IPS-15b (cell line): Measurements from ENCODE around the gene ANKRD29.
A peak's percentile ranks its signal among the peaks of the same experiment; 100 is the strongest.

ENCODE experiments used
- H3K27me3 ChIP-seq: one replicate; pipeline ENCODE4 v1.6.1; 2013; ENCODE audit warnings: low read length; ENCODE audit not compliant: control insufficient read depth, insufficient read depth
- H3K36me3 ChIP-seq: one replicate; pipeline ENCODE4 v1.6.1; 2013; ENCODE audit warnings: low read length; ENCODE audit not compliant: control insufficient read depth, insufficient read depth
- H3K4me1 ChIP-seq: one replicate; pipeline ENCODE4 v1.6.1; 2013; ENCODE audit warnings: mild to moderate bottlenecking, low read length; ENCODE audit not compliant: control insufficient read depth, insufficient read depth
- H3K4me3 ChIP-seq: one replicate; pipeline ENCODE4 v1.5.1; 2013; ENCODE audit warnings: low read depth, low read length
- H3K9ac ChIP-seq: one replicate; pipeline ENCODE4 v1.6.1; 2013; ENCODE audit warnings: low read depth, mild to moderate bottlenecking, low read length
- H3K9me3 ChIP-seq: one replicate; pipeline ENCODE4 v1.6.1; 2013; ENCODE audit warnings: mild to moderate bottlenecking, low read length; ENCODE audit not compliant: control insufficient read depth, insufficient read depth

Gene ANKRD29

DNA sequence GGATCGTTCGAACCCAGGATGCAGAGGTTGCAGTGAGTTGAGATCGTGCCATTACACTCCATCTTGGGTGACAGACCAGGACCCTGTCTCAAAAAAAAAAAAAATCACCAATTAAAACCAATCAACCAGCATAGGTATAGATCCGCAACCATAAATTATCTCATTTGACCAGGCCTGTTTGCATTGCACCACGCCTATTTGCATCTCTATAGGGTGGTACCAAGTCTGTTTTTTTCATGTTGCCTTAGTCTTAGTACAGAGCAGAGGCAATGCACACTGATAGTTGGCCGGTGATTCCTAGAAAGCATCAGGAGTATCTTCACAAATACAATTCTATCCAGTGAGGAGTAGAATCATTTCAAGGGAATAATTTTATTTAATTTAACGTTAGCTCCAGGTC is 67.1 kb downstream of the ANKRD29 start:
- no peaks in the 10 kb centered on the region for H3K9me3 ChIP-seq

DNA sequence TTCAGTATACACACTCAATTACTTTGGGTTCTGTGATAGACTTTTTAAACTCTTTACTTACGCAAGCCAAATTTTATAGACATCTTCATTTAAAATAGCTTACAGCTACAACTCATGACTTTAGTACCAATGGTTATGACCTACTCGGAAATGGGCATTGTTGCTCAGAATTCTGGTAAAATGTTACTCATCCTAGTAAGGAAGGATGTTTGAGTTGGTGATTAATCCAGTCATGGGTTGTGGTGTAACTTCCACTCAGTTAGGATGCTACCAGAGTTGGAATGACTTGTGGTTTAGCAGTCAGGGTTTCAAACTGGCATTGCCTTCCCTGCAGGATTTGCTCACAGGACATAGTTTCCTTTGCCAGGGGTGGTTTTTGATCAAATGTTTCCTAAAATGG is 69.0 kb downstream of the ANKRD29 start:
- Histone ChIP-seq H3K9ac (no peak overlapping the region), H3K4me1 (no peaks in the 10 kb centered on the region), H3K27me3 (no peaks in the 10 kb centered on the region), H3K36me3 (no peaks in the 10 kb centered on the region), H3K9me3 (no peaks in the 10 kb centered on the region), H3K4me3 (no peak overlapping the region)

More for the DNA sequence above, 67.1 kb downstream of the ANKRD29 start:
- Histone ChIP-seq H3K4me1 (no peaks in the 10 kb centered on the region), H3K4me3 (no peak overlapping the region), H3K9ac (no peak overlapping the region), H3K36me3 (no peaks in the 10 kb centered on the region), H3K27me3 (no peaks in the 10 kb centered on the region)

DNA sequence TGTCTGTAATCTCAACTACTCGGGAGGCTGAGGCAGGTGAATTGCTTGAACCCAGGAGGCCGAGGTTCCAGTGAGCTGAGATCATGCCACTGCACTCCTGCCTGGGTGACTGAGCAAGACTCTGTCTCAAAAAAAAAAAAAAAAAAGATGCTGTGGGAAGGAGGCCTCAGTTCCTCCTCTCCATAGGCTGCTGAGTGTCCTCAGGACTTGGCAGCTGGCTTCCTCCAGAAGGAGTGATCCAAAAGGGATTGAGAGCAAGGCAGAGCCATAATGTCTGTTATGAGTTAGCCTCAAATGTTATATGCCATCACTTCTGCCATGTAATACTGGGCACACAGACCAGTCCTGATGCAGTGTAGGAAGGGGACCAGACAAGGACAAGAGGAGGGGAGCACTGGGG is 69.8 kb downstream of the ANKRD29 start:
- Histone ChIP-seq H3K27me3 (no peaks in the 10 kb centered on the region), H3K4me1 (no peaks in the 10 kb centered on the region), H3K36me3 (no peaks in the 10 kb centered on the region), H3K9ac (no peak overlapping the region), H3K9me3 (no peaks in the 10 kb centered on the region), H3K4me3 (no peak overlapping the region)

DNA sequence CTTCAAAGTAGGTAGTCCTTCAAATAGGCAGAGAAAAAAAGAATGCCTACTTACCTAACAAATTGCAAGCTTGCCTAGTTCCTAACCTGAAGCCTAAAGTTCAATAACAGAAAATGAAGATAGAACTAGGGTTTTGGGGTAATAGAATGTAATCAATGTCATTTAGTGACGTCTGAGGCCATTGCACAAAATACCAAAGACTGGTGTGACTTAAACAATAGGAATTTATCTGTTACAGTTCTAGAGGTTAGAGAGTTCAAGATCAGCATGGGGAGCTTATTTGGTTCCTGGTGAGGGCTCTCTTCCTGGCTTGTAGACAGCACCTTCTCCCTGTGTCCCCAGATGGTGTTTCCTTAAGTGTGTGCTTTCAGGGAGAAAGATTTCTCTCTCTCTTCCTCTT is 71.7 kb downstream of the ANKRD29 start:
- no peak overlapping the region for H3K9ac ChIP-seq
- no peak overlapping the region for H3K4me3 ChIP-seq
- no peaks in the 10 kb centered on the region for H3K9me3 ChIP-seq
- no peaks in the 10 kb centered on the region for H3K36me3 ChIP-seq
- peaks cover 3% of the 10 kb centered on the region for H3K27me3 ChIP-seq
- H3K4me1 ChIP-seq: no peaks in the 10 kb centered on the region

DNA sequence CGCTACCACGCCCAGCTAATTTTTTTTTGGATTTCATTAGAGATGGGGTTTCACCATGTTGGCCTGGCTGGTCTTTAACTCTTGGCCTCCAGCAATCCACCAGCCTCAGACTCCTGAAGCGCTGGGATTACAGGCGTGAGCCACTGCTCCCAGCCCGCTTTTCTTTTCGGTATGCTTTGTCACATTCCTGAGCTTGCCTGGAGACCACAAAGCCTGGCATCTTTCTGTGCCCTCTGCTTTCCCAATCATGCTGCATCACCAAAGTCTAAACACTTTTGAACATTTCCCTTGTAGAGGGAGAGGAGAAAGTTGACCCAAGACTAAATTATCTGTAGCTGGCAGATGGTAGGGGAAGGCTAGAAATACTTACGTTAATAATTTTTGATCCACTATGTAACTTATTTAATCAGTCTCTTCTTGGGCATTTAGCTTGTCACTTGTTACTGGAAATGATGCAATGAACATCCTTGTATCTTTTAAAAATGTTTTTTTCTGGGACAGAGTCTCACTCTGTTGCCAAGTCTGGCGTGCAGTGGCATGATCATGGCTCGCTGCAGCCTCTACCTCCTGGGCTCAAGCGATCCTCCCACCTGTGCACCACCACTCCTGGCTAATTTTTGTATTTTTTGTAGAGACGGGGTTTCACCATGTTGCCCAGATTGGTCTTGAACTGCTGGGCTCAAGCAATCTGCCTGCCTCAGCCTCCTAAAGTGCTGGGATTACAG is 73.7 kb downstream of the ANKRD29 start:
- Histone ChIP-seq H3K36me3 (no peaks in the 10 kb centered on the region), H3K4me3 (no peak overlapping the region), H3K4me1 (no peaks in the 10 kb centered on the region)

DNA sequence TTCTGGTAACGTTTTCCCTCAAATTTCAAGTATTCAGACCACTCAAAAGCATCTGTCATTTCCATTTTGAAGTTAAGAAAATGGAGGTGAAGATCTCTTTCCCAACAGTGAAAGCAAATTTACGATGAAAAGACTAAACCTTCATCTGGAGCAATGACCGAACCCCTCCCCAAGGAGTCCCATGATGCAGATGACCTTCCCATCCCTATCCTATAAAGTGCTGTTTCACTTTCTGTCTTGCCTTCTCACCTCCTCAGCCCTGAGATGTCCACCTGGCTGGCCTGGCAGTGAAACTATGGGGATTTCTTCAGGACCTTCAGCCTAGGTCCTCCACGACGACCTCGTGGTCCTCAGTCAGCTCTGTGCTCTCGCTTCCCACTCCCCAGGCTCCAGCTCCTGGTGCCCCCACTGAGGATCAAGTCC is 75.5 kb downstream of the ANKRD29 start:
- no peaks in the 10 kb centered on the region for H3K9me3 ChIP-seq
- H3K4me1 ChIP-seq: no peaks in the 10 kb centered on the region
- H3K4me3 ChIP-seq: peak overlapping the region; percentile 3
- H3K9ac ChIP-seq: peak overlapping the region; percentile 29
- peaks cover 3% of the 10 kb centered on the region for H3K27me3 ChIP-seq
- no peaks in the 10 kb centered on the region for H3K36me3 ChIP-seq

More for the DNA sequence above, 73.7 kb downstream of the ANKRD29 start:
- Histone ChIP-seq H3K27me3 (peaks cover 3% of the 10 kb centered on the region), H3K9me3 (no peaks in the 10 kb centered on the region), H3K9ac (no peak overlapping the region)

DNA sequence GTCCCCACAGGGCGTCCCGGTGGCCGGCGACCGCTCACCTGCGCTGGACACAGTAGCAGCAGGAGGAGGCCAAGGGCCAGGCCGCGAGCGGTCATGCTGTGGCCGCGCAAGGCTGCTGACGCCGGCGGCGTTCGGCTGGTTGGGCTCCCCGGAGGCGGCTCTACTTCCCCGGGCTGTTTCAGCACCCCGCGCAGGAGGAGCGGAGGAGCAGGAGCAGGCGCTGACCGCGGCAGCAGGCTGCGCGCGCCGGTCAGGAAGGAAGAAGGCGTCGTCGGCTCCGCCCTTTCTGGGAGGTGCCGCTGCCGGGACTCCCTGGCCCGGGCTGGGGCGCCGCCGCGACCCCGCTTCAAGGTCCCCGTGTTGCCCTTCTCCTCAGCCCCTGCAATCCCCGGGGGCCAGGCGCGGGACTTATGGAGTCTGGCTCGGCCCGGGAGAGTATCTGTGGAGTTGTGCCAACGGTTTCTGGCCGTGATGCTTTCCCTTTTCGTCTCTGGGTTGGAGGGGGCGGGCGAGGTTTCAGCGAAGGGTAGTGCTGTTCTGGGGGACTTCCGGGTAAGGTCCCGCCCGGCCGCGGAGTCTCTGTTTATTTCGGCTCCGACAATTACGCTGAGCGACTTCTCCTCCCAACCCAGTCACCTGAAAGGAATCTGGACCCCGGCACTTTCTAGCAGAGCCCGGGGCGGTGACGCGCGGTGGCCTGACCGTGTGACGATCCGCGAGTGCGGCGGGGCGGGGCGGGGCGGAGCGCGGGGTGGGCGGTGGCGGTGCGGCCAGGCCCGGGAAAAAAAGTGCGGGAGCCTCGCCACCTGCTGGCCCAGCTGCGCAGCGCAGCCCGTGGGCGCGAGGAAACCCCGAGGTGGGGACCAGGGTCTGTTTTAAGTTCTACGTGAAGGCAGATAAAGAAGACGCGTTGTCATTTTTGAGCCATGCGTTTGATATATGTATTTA is 76.2 kb downstream of the ANKRD29 start, which contains the start of gene NPC1:
Gene NPC1 (minus strand): TSS at position 258 of the 948 bp plus-strand sequence. CDS start 163 bp downstream, at position 95.
- Histone ChIP-seq H3K27me3 (peaks cover 3% of the 10 kb centered on the region), H3K9ac (peak within 1 kb of the TSS; percentile 92), H3K4me1 (no peaks in the 10 kb centered on the region), H3K9me3 (no peaks in the 10 kb centered on the region), H3K36me3 (no peaks in the 10 kb centered on the region), H3K4me3 (peak within 1 kb of the TSS; percentile 86)

DNA sequence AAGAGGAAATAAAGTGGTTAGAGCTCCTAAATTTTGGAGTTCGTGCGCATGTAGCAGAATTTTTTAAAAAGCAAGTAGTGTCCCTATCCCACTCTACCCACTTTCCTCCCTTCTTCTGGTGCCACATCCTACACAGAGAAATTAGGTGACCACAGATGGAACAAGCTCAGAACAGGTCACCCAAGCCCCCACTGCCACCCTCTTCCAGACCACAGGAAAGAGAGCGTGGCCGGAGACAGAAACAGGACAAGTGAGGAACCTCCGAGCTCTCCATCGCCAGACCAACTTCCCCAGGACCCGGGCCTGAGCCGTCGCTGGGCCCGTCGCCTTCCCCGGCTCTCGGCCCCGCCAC is 76.8 kb downstream of the ANKRD29 start:
- Histone ChIP-seq H3K9ac (peak overlapping the region; percentile 56), H3K4me3 (peak overlapping the region; percentile 86), H3K4me1 (no peaks in the 10 kb centered on the region), H3K36me3 (no peaks in the 10 kb centered on the region), H3K27me3 (peaks cover 3% of the 10 kb centered on the region), H3K9me3 (no peaks in the 10 kb centered on the region)

DNA sequence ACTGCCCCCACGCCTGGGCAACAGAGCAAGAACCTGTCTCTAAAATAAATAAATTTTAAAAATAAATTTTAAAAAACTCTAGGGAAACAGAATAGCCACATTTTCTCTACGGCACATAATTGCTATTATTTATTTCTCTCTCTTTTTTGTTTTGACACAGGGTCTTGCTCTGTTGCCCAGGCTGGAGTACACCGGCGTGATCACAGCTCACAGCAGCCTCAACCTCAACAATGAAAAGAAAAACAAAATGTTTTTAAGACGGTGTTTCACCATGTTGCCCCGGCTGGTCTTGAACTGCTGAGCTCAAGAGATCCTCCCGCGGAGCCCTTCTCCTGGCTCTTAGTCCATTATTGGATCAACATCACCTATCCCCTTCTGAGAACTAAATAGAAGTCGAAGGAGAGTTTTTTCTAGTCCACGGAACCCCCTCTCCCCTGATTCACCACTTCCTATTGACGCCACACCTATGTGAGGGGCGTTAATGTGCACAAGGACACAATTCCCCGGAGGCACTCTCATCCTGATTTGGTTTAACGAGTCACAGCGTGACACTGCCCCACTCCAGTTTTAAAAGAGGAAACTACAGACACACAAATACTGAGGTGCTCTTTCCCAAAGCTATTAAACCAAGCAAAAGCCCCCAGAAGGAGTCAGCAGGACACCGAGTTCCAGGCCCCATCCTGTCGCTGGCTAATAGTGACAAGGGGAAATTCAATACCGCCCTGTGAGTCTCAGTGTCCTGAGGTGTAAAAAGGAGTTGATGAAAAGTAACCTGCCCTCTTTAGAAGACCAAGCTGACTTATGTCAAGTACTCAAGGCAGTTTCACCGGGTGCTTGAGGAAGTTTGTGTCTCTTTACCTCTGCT is 77.5 kb downstream of the ANKRD29 start:
- H3K9me3 ChIP-seq: no peaks in the 10 kb centered on the region
- no peaks in the 10 kb centered on the region for H3K36me3 ChIP-seq
- H3K27me3 ChIP-seq: peaks cover 3% of the 10 kb centered on the region
- H3K4me3 ChIP-seq: peak overlapping the region; percentile 86
- H3K4me1 ChIP-seq: no peaks in the 10 kb centered on the region
- peak overlapping the region; percentile 56 for H3K9ac ChIP-seq

DNA sequence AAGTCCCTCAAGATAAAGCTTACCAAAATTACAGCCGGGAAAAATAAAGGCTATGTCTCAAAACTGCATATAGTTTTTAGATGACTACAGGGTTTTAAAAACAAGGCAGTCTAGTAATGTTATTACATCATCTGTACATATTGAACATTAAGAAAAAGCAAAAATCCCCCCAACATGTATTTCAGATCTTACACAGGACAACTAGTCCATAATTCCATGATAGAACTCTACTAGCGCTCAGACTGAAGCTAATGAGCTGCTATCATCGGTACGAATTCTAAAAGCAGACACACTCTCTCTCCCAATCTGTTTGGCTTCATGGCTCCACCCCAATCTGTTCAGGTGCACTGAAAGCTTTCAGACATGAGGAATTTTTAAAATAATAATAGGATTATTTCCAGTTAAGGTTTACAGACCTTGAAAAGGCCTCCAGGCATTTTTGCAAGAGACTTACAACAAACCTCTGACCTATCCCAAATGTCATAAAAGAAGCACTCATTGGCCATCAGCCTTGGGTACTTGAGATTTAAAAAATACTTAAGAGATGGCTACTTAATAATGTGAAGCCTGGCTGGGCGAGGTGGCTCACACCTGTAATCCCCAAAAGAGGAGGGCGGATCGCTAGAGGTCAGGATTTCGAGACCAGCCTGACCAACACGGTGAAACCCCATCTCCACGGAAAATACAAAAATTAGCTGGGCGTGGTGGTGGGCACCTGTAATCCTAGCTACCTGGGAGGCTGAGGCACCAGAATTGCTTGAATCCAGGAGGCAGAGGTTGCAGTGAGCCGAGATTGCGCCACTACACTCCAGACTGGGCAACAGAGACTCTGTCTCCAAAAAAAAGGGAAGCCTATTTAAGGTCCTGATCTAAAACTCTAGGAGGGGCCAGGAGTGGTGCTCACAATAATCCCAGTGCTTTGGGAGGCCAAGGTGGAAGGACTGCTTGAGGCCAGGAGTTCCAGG is 78.4 kb downstream of the ANKRD29 start:
- Histone ChIP-seq H3K4me1 (no peaks in the 10 kb centered on the region), H3K9me3 (no peaks in the 10 kb centered on the region), H3K27me3 (peaks cover 3% of the 10 kb centered on the region), H3K4me3 (no peak overlapping the region), H3K36me3 (no peaks in the 10 kb centered on the region), H3K9ac (no peak overlapping the region)
